Hippocampal formation (tissue), 2 donors: ENCODE results near the gene TLE5.
A peak's percentile ranks its signal among the peaks of the same experiment; 100 is the strongest.
"Not testable (repeated sequence)": the region's sequence is repeated elsewhere in the genome, so short reads cannot be mapped to it uniquely, and the experiment has no call there.

Experiments
- DNase-seq, 2 donors: peaks; one replicate each; lab custom pipeline; 2025; lab: John Stamatoyannopoulos, UW

Gene TLE5

GRCh38 chr19:3045191-3045590, 17.1 kb downstream of the TLE5 start:
- no peak for DNase-seq

- no peak for DNase-seq
Measured at GRCh38 chr19:3042621-3043267, 19.6 kb downstream of the TLE5 start.

- no peak for DNase-seq
Measured at GRCh38 chr19:3041761-3042620, 20.3 kb downstream of the TLE5 start.

GRCh38 chr19:3041327-3041726, 21.0 kb downstream of the TLE5 start:
- DNase-seq = no peak

- DNase-seq = no peak
Measured at GRCh38 chr19:3039641-3040077, 22.6 kb downstream of the TLE5 start.

- no peak for DNase-seq
Measured at GRCh38 chr19:3039125-3039524, 23.2 kb downstream of the TLE5 start.

- DNase-seq = no peak
Measured at GRCh38 chr19:3038214-3038613, 24.1 kb downstream of the TLE5 start.

- DNase-seq = not testable (repeated sequence)
Measured at GRCh38 chr19:3036977-3037544, 25.2 kb downstream of the TLE5 start.

- peak; percentile 90 to 93 for DNase-seq
Measured at GRCh38 chr19:3036119-3036976, 25.9 kb downstream of the TLE5 start.

GRCh38 chr19:3035542-3036118, 26.7 kb downstream of the TLE5 start:
- peak; percentile 94 to 97 for DNase-seq

- DNase-seq = peak in 1 of 2 donors; percentile 2
Measured at GRCh38 chr19:3034656-3035541, 27.4 kb downstream of the TLE5 start.

GRCh38 chr19:3034406-3034655, 28.0 kb downstream of the TLE5 start:
- DNase-seq = no peak

GRCh38 chr19:3033595-3034405, 28.5 kb downstream of the TLE5 start:
- DNase-seq = peak in 1 of 2 donors; percentile 13

GRCh38 chr19:3031607-3031867, 30.8 kb downstream of the TLE5 start:
- no peak for DNase-seq

- no peak for DNase-seq
Measured at GRCh38 chr19:3029065-3029923, 33.0 kb downstream of the TLE5 start, which contains the start of gene TLE2. TLE2 (minus strand) TSS chr19:3029280; CDS start chr19:3028904, 376 bp downstream.

- no peak for DNase-seq
Measured at GRCh38 chr19:3028305-3029064, 33.8 kb downstream of the TLE5 start.

GRCh38 chr19:3027981-3028304, 34.4 kb downstream of the TLE5 start:
- DNase-seq = no peak

- no peak for DNase-seq
Measured at GRCh38 chr19:3027292-3027691, 35.0 kb downstream of the TLE5 start.

- no peak for DNase-seq
Measured at GRCh38 chr19:3026768-3027167, 35.5 kb downstream of the TLE5 start.
